OCI-LY3 (cell line): Measurements from ENCODE around the gene PPP1R12B.

Source experiments
- EZH2phosphoT487 ChIP-seq: fragments of 200-600 bp; shearing (Covaris generic); IDR thresholded peaks from 2 replicates; pipeline ENCODE4 v1.6.1; 2018; ENCODE audit warnings: antibody characterized with exemption, mixed run types, low read depth
- TF ChIP-seq, protein P1 (sequence below): fragments of 200-600, 300-600 bp; sonication (generic); IDR thresholded peaks from 2 replicates; pipeline ENCODE4 v1.5.1; 2014; ENCODE audit warnings: antibody characterized with exemption, low read length, low read depth

- TF ChIP-seq, protein P1, sequence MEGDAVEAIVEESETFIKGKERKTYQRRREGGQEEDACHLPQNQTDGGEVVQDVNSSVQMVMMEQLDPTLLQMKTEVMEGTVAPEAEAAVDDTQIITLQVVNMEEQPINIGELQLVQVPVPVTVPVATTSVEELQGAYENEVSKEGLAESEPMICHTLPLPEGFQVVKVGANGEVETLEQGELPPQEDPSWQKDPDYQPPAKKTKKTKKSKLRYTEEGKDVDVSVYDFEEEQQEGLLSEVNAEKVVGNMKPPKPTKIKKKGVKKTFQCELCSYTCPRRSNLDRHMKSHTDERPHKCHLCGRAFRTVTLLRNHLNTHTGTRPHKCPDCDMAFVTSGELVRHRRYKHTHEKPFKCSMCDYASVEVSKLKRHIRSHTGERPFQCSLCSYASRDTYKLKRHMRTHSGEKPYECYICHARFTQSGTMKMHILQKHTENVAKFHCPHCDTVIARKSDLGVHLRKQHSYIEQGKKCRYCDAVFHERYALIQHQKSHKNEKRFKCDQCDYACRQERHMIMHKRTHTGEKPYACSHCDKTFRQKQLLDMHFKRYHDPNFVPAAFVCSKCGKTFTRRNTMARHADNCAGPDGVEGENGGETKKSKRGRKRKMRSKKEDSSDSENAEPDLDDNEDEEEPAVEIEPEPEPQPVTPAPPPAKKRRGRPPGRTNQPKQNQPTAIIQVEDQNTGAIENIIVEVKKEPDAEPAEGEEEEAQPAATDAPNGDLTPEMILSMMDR: no peak
- no peak for TF ChIP-seq EZH2phosphoT487
These were observed 442 bp upstream of the PPP1R12B start for GRCh38 chr1:202348005-202348508.
